ENCODE data around the gene UPK3A. TPM values are rescaled to one million over a fixed set of nuclear protein-coding genes. Genes with fewer than 3 reads are reported as not detected.

Gene UPK3A
- total and polyA plus RNA-seq, 2 of the 8 experiments (the other 6 are each of a cell fraction or from before 2014, with no cell fraction given): 0.35 to 1.7 TPM

- no peak for TF ChIP-seq ATF3 (IDR thresholded peaks at IDR 0.05; ENCODE audit: insufficient read depth, low read depth, low read length)
- TF ChIP-seq CHD2 (IDR thresholded peaks at IDR 0.05; ENCODE audit: low read length): no peak
- no peak for TF ChIP-seq GABPA (IDR thresholded peaks at IDR 0.05; ENCODE audit: borderline replicate concordance, insufficient read depth, low read length)
- TF ChIP-seq EGR1 (IDR thresholded peaks at IDR 0.05; ENCODE audit: borderline replicate concordance, low read depth, low read length): no peak
- TF ChIP-seq CBX8 (IDR thresholded peaks at IDR 0.05; ENCODE audit: borderline replicate concordance, low read depth, low read length): no peak
- no peak for TF ChIP-seq HDAC6 (IDR thresholded peaks at IDR 0.05; ENCODE audit: low read depth, low read length)
- TF ChIP-seq MAX (IDR thresholded peaks at IDR 0.05): no peak
- TF ChIP-seq EP300 (IDR thresholded peaks at IDR 0.05; ENCODE audit: borderline replicate concordance in 1 of 2, low read depth in 2 of 2, low read length in 2 of 2): no peak
Measured at GRCh38 chr22:45318558-45319323, 34.0 kb downstream of the UPK3A start (continued).
